HCT116 (cell line): Measurements from ENCODE around the gene ERVFRD-1. TPM values are rescaled to one million over a fixed set of nuclear protein-coding genes. Genes with fewer than 3 reads are reported as not detected.

ENCODE experiments used
- ATAC-seq: fragments of 200-7000 bp; cut with Tn5 transposase; 2 replicates; pipeline ENCODE4 v1.9.1; 2020; ENCODE audit warnings: mild to moderate bottlenecking, moderate library complexity
- BruUV-seq: library from RNA; stranded (reverse); fragments of 400-500 nt; replicated peaks from 2 replicates; lab custom pipeline; 2021; lab: Mats Ljungman, UMichigan
- CTCF ChIA-PET: fragments of 300-600 bp; sonication (Branson Sonifier 250); formaldehyde crosslinking; loops from one replicate; lab custom pipeline; 2021; ENCODE audit warnings: antibody characterized with exemption; lab: Charles Lee
- POLR2A ChIA-PET: fragments of 300-600, 350-600 bp; sonication (Branson Sonifier 250); formaldehyde crosslinking; loops from one replicate; lab custom pipeline; 2021; ENCODE audit warnings: antibody characterized with exemption; lab: Charles Lee
- RAD21 ChIA-PET, 2 experiments: fragments of 300-600 bp; sonication (Branson Sonifier 250); formaldehyde crosslinking; loops; one replicate each; lab custom pipeline; 2023; ENCODE audit warnings: low total read pairs in 2 of 2; ENCODE audit not compliant: uncharacterized antibody in 2 of 2, unreplicated experiment in 2 of 2, low non-redundant PET in 1 of 2; lab: Charles Lee
- DNase-seq: peaks from one replicate; pipeline ENCODE4 v3.0.0-alpha.2; 2010; ENCODE audit warnings: low read depth, low spot score
- H2AFZ ChIP-seq: fragments of 200-600 bp; shearing (Covaris generic), sonication (generic); 2 replicates; pipeline ENCODE4 v1.6.1; 2017; ENCODE audit warnings: low read depth, mixed run types, mixed read lengths, antibody characterized with exemption, low read length; ENCODE audit not compliant: poor library complexity, severe bottlenecking
- H3K27ac ChIP-seq: 2 replicates; pipeline ENCODE4 v1.5.1; 2012; ENCODE audit warnings: low read depth, low read length
- H3K27me3 ChIP-seq: fragments of 200-600 bp; sonication (generic); 2 replicates; pipeline ENCODE4 v1.6.1; 2016; ENCODE audit warnings: mixed run types, low read length, mixed read lengths; ENCODE audit not compliant: insufficient read depth
- H3K36me3 ChIP-seq, 2 experiments: fragments of 200-500 bp in 1 of 2; fragments of 200-600 bp in 1 of 2; sonication (Bioruptor generic) in 1 of 2; sonication (generic) in 1 of 2; 2 replicates each; pipeline versions ENCODE4 v1.5.1 to v1.6.1; 2014 to 2016; ENCODE audit warnings: low read length in 2 of 2, inconsistent platforms in 1 of 2, mixed read lengths in 1 of 2, mixed run types in 1 of 2; ENCODE audit not compliant: insufficient read depth in 2 of 2, control insufficient read depth in 1 of 2
- H3K4me1 ChIP-seq, 2 experiments: fragments of 200-600 bp in 1 of 2; sonication (generic) in 1 of 2; 2 replicates each; pipeline versions ENCODE4 v1.5.1 to v1.6.1; 2012 to 2017; ENCODE audit warnings: low read length in 2 of 2, inconsistent platforms in 1 of 2, mild to moderate bottlenecking in 1 of 2, mixed read lengths in 1 of 2, mixed run types in 1 of 2, moderate library complexity in 1 of 2; ENCODE audit not compliant: insufficient read depth in 2 of 2, control insufficient read depth in 1 of 2
- H3K4me2 ChIP-seq: fragments of 200-600 bp; sonication (generic); 2 replicates; pipeline ENCODE4 v1.6.1; 2017; ENCODE audit warnings: mixed run types, low read length, mixed read lengths
- H3K4me3 ChIP-seq, 2 experiments: fragments of 200-600 bp in 1 of 2; sonication (generic) in 1 of 2; replicated peaks in 1 of 2; 2 replicates each; pipeline ENCODE4 v1.5.1; 2011 to 2016; ENCODE audit warnings: low read length in 2 of 2, control low read depth in 1 of 2, low read depth in 1 of 2, mild to moderate bottlenecking in 1 of 2, mixed read lengths in 1 of 2, mixed run types in 1 of 2
- H3K79me2 ChIP-seq: fragments of 200-600 bp; sonication (generic); 2 replicates; pipeline ENCODE4 v1.6.1; 2017; ENCODE audit warnings: mild to moderate bottlenecking, mixed run types, low read length, moderate library complexity, mixed read lengths; ENCODE audit not compliant: insufficient read depth
- H3K9ac ChIP-seq: fragments of 200-600 bp; sonication (generic); 2 replicates; pipeline ENCODE4 v1.6.1; 2016; ENCODE audit warnings: low read length, mixed read lengths
- H3K9me2 ChIP-seq: fragments of 200-600 bp; sonication (generic), shearing (Covaris generic); 2 replicates; pipeline ENCODE4 v1.6.1; 2017; ENCODE audit warnings: mixed run types, mild to moderate bottlenecking, moderate library complexity; ENCODE audit not compliant: insufficient read depth
- H3K9me3 ChIP-seq, 2 experiments: fragments of 200-500 bp in 1 of 2; fragments of 200-600 bp in 1 of 2; sonication (Bioruptor generic) in 1 of 2; sonication (generic) in 1 of 2; 2 replicates each; pipeline ENCODE4 v1.6.1; 2014 to 2017; ENCODE audit warnings: low read length in 2 of 2, mixed read lengths in 2 of 2, inconsistent platforms in 1 of 2, low read depth in 1 of 2, mild to moderate bottlenecking in 1 of 2, mixed run types in 1 of 2, moderate library complexity in 1 of 2; ENCODE audit not compliant: control insufficient read depth in 1 of 2, insufficient read depth in 1 of 2
- H4K20me1 ChIP-seq: fragments of 200-600 bp; sonication (generic), shearing (Covaris generic); 2 replicates; pipeline ENCODE4 v1.6.1; 2017; ENCODE audit warnings: mixed run types, mild to moderate bottlenecking, moderate library complexity; ENCODE audit not compliant: insufficient read depth
- CBX3 ChIP-seq: IDR thresholded peaks from 2 replicates; pipeline ENCODE4 v1.6.1; 2012; ENCODE audit warnings: low read depth
- CEBPB ChIP-seq: IDR thresholded peaks from 2 replicates; pipeline ENCODE4 v1.6.1; 2012; ENCODE audit warnings: low read depth
- ELF1 ChIP-seq: IDR thresholded peaks from 2 replicates; pipeline ENCODE4 v1.6.1; 2012; ENCODE audit warnings: low read depth, borderline replicate concordance
- EZH2 ChIP-seq: fragments of 200-600 bp; sonication (generic); IDR thresholded peaks from 2 replicates; pipeline ENCODE4 v1.6.1; 2017; ENCODE audit warnings: antibody characterized with exemption, mixed run types
- EZH2phosphoT487 ChIP-seq: fragments of 200-600 bp; IDR thresholded peaks from 2 replicates; pipeline ENCODE4 v1.6.1; 2018; ENCODE audit warnings: antibody characterized with exemption, borderline replicate concordance
- MAX ChIP-seq: IDR thresholded peaks from 2 replicates; pipeline ENCODE4 v1.6.1; 2012
- POLR2A ChIP-seq: IDR thresholded peaks from 2 replicates; pipeline ENCODE4 v1.7.0; 2011; ENCODE audit warnings: borderline replicate concordance; ENCODE audit not compliant: insufficient read depth, insufficient read length; ENCODE audit errors: extremely low read depth
- RAD21 ChIP-seq: IDR thresholded peaks from 2 replicates; pipeline ENCODE4 v1.6.1; 2012; ENCODE audit warnings: low read depth, mild to moderate bottlenecking
- REST ChIP-seq: IDR thresholded peaks from 2 replicates; pipeline ENCODE4 v1.6.1; 2012; ENCODE audit warnings: low read depth
- SIN3A ChIP-seq: IDR thresholded peaks from 2 replicates; pipeline ENCODE4 v1.6.1; 2012; ENCODE audit warnings: low read depth
- SP1 ChIP-seq: IDR thresholded peaks from 2 replicates; pipeline ENCODE4 v1.6.1; 2012; ENCODE audit warnings: low read depth
- SRF ChIP-seq: IDR thresholded peaks from 2 replicates; pipeline ENCODE4 v1.6.1; 2012; ENCODE audit warnings: low read depth
- ZFX ChIP-seq: fragments of 450-650 bp; IDR thresholded peaks from 2 replicates; pipeline ENCODE4 v1.6.1; 2017
- ZNF274 ChIP-seq: fragments of 200-500 bp; sonication (Bioruptor generic); IDR thresholded peaks from 2 replicates; pipeline ENCODE4 v1.6.1; 2014; ENCODE audit warnings: mild to moderate bottlenecking, low read depth, low read length, inconsistent platforms
- intact Hi-C: fragments of 100-400 bp; cut with micrococcal nuclease; formaldehyde crosslinking; loops from 2 replicates; pipeline ENCODE4 v1.10.0; 2022
- total RNA-seq: library from RNA; stranded (reverse); gene quantifications from one replicate; pipeline ENCODE4 v1.2.1, GENCODE V29; 2021; ENCODE audit not compliant: unreplicated experiment
- TF ChIP-seq, protein P1 (sequence below), 3 experiments: fragments of 200-600 bp in 1 of 3; sonication (generic) in 1 of 3; IDR thresholded peaks in 2 of 3; conservative IDR thresholded peaks in 1 of 3; 2 replicates each; pipeline ENCODE4 v1.5.1; 2012 to 2017; ENCODE audit warnings: low read depth in 2 of 3, low read length in 2 of 3, antibody characterized with exemption in 1 of 3, borderline replicate concordance in 1 of 3, control low read depth in 1 of 3, mild to moderate bottlenecking in 1 of 3, mixed read lengths in 1 of 3, mixed run types in 1 of 3, moderate library complexity in 1 of 3; ENCODE audit not compliant: insufficient read depth in 1 of 3
- TF ChIP-seq, protein P2 (sequence below): IDR thresholded peaks from 2 replicates; pipeline ENCODE4 v1.6.1; 2012
- TF ChIP-seq, protein P3 (sequence below): IDR thresholded peaks from 2 replicates; pipeline ENCODE4 v1.6.1; 2011; ENCODE audit warnings: mild to moderate bottlenecking, low read length, moderate library complexity; ENCODE audit not compliant: insufficient replicate concordance; ENCODE audit errors: extremely low read depth

ERVFRD-1 gene
- total RNA-seq, 1 experiment from 2014 or later: not detected

- intact Hi-C loops: loop anchor here (5.0 kb wide), 2 partner anchors 218 to 432 kb away; no protein-coding TSS in a partner anchor
- CTCF ChIA-PET: interaction anchor here (1.1 to 2.0 kb wide), 4 partner anchors 54 to 587 kb away, joined by 3 to 8 read pairs (median 4); no protein-coding TSS in a partner anchor
- no peak overlapping the region for H3K4me3 ChIP-seq
- no peaks in the 10 kb centered on the region for H3K27me3 ChIP-seq
- RAD21 ChIA-PET: no interaction called here
- no peaks in the 10 kb centered on the region for H3K9me3 ChIP-seq
- H3K36me3 ChIP-seq: no peaks in the 10 kb centered on the region
- no peaks in the 10 kb centered on the region for H3K4me1 ChIP-seq
- no peaks in the 10 kb centered on the region for H4K20me1 ChIP-seq
- DNase-seq (no peak), ATAC-seq (no peak)
- H3K4me2 ChIP-seq: no peak overlapping the region
- H3K79me2 ChIP-seq: no peaks in the 10 kb centered on the region
- no peak overlapping the region for H2AFZ ChIP-seq
- POLR2A ChIA-PET: no interaction called here
- H3K9me2 ChIP-seq: no peaks in the 10 kb centered on the region
- H3K9ac ChIP-seq: no peak overlapping the region
- no TSS peak for BruUV-seq
- TF ChIP-seq SP1 (no peak), EZH2phosphoT487 (no peak), RAD21 (no peak), SRF (no peak), MAX (no peak), ELF1 (no peak), POLR2A (no peak), SIN3A (no peak), REST (no peak), EZH2 (no peak), CEBPB (no peak), ZFX (no peak), ZNF274 (no peak), CBX3 (no peak)
- TF ChIP-seq, protein P1, sequence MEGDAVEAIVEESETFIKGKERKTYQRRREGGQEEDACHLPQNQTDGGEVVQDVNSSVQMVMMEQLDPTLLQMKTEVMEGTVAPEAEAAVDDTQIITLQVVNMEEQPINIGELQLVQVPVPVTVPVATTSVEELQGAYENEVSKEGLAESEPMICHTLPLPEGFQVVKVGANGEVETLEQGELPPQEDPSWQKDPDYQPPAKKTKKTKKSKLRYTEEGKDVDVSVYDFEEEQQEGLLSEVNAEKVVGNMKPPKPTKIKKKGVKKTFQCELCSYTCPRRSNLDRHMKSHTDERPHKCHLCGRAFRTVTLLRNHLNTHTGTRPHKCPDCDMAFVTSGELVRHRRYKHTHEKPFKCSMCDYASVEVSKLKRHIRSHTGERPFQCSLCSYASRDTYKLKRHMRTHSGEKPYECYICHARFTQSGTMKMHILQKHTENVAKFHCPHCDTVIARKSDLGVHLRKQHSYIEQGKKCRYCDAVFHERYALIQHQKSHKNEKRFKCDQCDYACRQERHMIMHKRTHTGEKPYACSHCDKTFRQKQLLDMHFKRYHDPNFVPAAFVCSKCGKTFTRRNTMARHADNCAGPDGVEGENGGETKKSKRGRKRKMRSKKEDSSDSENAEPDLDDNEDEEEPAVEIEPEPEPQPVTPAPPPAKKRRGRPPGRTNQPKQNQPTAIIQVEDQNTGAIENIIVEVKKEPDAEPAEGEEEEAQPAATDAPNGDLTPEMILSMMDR (IDR thresholded peaks at IDR 0.05 in 2 of 3, conservative IDR thresholded peaks at IDR 0.05 in 1 of 3; ENCODE audit: borderline replicate concordance in 1 of 3, insufficient read depth in 1 of 3, low read depth in 2 of 3, low read length in 2 of 3): no peak
- TF ChIP-seq, protein P2, sequence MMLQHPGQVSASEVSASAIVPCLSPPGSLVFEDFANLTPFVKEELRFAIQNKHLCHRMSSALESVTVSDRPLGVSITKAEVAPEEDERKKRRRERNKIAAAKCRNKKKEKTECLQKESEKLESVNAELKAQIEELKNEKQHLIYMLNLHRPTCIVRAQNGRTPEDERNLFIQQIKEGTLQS: no peak
- TF ChIP-seq, protein P3, sequence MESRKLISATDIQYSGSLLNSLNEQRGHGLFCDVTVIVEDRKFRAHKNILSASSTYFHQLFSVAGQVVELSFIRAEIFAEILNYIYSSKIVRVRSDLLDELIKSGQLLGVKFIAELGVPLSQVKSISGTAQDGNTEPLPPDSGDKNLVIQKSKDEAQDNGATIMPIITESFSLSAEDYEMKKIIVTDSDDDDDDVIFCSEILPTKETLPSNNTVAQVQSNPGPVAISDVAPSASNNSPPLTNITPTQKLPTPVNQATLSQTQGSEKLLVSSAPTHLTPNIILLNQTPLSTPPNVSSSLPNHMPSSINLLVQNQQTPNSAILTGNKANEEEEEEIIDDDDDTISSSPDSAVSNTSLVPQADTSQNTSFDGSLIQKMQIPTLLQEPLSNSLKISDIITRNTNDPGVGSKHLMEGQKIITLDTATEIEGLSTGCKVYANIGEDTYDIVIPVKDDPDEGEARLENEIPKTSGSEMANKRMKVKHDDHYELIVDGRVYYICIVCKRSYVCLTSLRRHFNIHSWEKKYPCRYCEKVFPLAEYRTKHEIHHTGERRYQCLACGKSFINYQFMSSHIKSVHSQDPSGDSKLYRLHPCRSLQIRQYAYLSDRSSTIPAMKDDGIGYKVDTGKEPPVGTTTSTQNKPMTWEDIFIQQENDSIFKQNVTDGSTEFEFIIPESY: no peak
- H3K27ac ChIP-seq: no peak overlapping the region
Measured at GRCh38 chr6:11065436-11066202, 45.9 kb downstream of the ERVFRD-1 start.
